HS-5 (cell line): ENCODE measurements around the gene SASH3.

Experiments
- DNase-seq: peaks from one replicate; pipeline ENCODE4 v3.0.0-alpha.2; 2012; ENCODE audit warnings: low read depth

The SASH3 gene

GRCh38 chrX:129759576-129760061 is 20.1 kb upstream of the SASH3 start:
- DNase-seq = peak; percentile 24

GRCh38 chrX:129760155-129760554 is 19.6 kb upstream of the SASH3 start:
- DNase-seq = no peak

GRCh38 chrX:129760981-129761380 is 18.8 kb upstream of the SASH3 start:
- no peak for DNase-seq

GRCh38 chrX:129761596-129761995 is 18.2 kb upstream of the SASH3 start:
- no peak for DNase-seq

GRCh38 chrX:129762448-129762847 is 17.3 kb upstream of the SASH3 start:
- DNase-seq = no peak

GRCh38 chrX:129763666-129764065 is 16.1 kb upstream of the SASH3 start:
- DNase-seq = no peak

GRCh38 chrX:129768186-129768585 is 11.6 kb upstream of the SASH3 start:
- no peak for DNase-seq

- DNase-seq = no peak
These were observed 10.9 kb upstream of the SASH3 start for GRCh38 chrX:129768586-129769466.

- DNase-seq = no peak
These were observed 10.1 kb upstream of the SASH3 start for GRCh38 chrX:129769467-129770154.

- no peak for DNase-seq
These were observed 8.3 kb upstream of the SASH3 start for GRCh38 chrX:129771266-129771995.

GRCh38 chrX:129772796-129773431 is 6.8 kb upstream of the SASH3 start:
- DNase-seq = no peak

GRCh38 chrX:129773649-129774458 is 5.9 kb upstream of the SASH3 start:
- no peak for DNase-seq

- DNase-seq = no peak
These were observed 2.3 kb upstream of the SASH3 start for GRCh38 chrX:129777218-129778030.

- DNase-seq = no peak
These were observed 570 bp upstream of the SASH3 start for GRCh38 chrX:129779086-129779672.

GRCh38 chrX:129780441-129781105 is 824 bp downstream of the SASH3 start:
- DNase-seq = no peak

- no peak for DNase-seq
These were observed 1.5 kb downstream of the SASH3 start for GRCh38 chrX:129781134-129781672.

GRCh38 chrX:129781680-129782495 is 2.1 kb downstream of the SASH3 start:
- no peak for DNase-seq

GRCh38 chrX:129782706-129783105 is 3.0 kb downstream of the SASH3 start:
- no peak for DNase-seq
